ENCODE data around the gene WDR11.

DNA sequence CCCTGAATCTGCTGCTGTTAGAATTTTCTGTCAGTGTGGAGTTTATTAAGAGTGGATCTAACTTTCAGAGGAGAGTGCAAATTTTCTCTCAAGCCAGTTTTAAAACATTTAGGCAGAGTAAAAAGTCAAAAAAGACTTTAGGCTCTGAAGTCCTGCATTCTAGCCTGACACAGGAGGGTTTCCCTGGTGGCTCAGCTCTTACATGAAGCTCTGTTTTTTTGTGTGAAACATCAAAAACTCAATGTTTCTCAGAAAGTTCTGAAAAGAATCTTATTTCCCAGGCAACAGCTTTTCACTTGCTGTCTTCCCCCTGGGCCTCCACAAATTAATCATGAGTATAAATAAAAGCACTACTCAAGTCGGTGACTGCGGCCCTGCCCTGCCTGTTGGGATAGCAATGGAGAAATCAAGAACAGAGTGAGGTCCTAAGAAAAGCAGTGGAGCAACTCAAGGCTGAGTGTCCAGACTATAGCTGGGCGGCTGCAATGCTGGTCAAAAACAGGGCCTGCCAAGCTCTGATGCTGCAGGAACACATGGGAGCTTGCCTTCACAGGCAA, 22.3 kb upstream of the WDR11 start:
- TF ChIP-seq, protein P1, sequence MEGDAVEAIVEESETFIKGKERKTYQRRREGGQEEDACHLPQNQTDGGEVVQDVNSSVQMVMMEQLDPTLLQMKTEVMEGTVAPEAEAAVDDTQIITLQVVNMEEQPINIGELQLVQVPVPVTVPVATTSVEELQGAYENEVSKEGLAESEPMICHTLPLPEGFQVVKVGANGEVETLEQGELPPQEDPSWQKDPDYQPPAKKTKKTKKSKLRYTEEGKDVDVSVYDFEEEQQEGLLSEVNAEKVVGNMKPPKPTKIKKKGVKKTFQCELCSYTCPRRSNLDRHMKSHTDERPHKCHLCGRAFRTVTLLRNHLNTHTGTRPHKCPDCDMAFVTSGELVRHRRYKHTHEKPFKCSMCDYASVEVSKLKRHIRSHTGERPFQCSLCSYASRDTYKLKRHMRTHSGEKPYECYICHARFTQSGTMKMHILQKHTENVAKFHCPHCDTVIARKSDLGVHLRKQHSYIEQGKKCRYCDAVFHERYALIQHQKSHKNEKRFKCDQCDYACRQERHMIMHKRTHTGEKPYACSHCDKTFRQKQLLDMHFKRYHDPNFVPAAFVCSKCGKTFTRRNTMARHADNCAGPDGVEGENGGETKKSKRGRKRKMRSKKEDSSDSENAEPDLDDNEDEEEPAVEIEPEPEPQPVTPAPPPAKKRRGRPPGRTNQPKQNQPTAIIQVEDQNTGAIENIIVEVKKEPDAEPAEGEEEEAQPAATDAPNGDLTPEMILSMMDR (IDR thresholded peaks at IDR 0.05; ENCODE audit: low read depth, low read length, poor library complexity, severe bottlenecking): no peak
- no peak for TF ChIP-seq EZH2phosphoT487 (IDR thresholded peaks at IDR 0.05; ENCODE audit: borderline replicate concordance, low read length)
